ENCODE results near the gene TMEM151B.

Gene TMEM151B

GRCh38 chr6:44265007-44265721 is 5.1 kb upstream of the TMEM151B start, which contains the start of gene NFKBIE:
Gene NFKBIE (minus strand): TSS chr6:44265551. CDS start chr6:44265346, 205 bp downstream.
- DNase-seq (ENCODE audit: low read depth) = peak; percentile 90
- TF ChIP-seq CTCF (IDR thresholded peaks at IDR 0.05; ENCODE audit: low read depth, low read length) (peak; percentile 50), POLR2A (IDR thresholded peaks at IDR 0.05; ENCODE audit: extremely low read depth, insufficient read length) (peak; percentile 57)
- TF ChIP-seq, protein P1, sequence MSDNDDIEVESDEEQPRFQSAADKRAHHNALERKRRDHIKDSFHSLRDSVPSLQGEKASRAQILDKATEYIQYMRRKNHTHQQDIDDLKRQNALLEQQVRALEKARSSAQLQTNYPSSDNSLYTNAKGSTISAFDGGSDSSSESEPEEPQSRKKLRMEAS (IDR thresholded peaks at IDR 0.05; ENCODE audit: low read depth, low read length) = no peak

GRCh38 chr6:44265722-44266233 is 4.5 kb upstream of the TMEM151B start:
- no peak for TF ChIP-seq MYC (IDR thresholded peaks at IDR 0.05; ENCODE audit: low read depth, low read length)
- TF ChIP-seq, protein P1 (IDR thresholded peaks at IDR 0.05; ENCODE audit: low read depth, low read length) = no peak
- no peak for TF ChIP-seq POLR2A (IDR thresholded peaks at IDR 0.05; ENCODE audit: extremely low read depth, insufficient read length)
- TF ChIP-seq CTCF (IDR thresholded peaks at IDR 0.05; ENCODE audit: low read depth, low read length) = no peak
- peak overlapping the region; percentile 81 for H3K4me3 ChIP-seq (ENCODE audit: low read depth, low read length)
- DNase-seq (ENCODE audit: low read depth) = no peak

More at GRCh38 chr6:44265007-44265721, 5.1 kb upstream of the TMEM151B start, which contains the start of gene NFKBIE:
- H3K4me3 ChIP-seq (ENCODE audit: low read depth, low read length) = peak within 1 kb of the TSS; percentile 81

DNA sequence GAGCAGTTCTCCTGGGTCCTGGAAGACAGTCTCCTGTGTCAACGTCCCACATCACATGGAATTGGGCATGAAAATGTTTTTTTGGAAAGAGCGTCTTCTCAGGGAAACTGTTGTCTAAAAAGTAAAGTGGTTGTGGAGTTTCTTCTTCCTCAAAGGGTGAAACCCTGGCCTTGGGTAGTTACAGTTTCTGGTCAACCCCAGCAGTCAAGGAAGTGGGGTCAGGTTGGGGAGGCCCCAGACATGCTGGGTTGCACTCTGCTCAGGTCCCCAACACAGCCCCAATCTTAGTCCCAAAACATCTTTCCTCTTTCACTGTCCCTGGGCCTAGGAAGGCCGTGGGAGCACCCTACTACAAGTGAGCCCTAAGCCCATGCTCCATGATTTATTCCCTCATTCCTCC is 3.9 kb upstream of the TMEM151B start:
- TF ChIP-seq, protein P1 (IDR thresholded peaks at IDR 0.05; ENCODE audit: low read depth, low read length) = no peak
- TF ChIP-seq MYC (IDR thresholded peaks at IDR 0.05; ENCODE audit: low read depth, low read length) (no peak), CTCF (IDR thresholded peaks at IDR 0.05; ENCODE audit: low read depth, low read length) (no peak)
- no peak for DNase-seq (ENCODE audit: low read depth)
- no peak overlapping the region for H3K4me3 ChIP-seq (ENCODE audit: low read depth, low read length)

- TF ChIP-seq, protein P1 (IDR thresholded peaks at IDR 0.05; ENCODE audit: low read depth, low read length) = no peak
- TF ChIP-seq MYC (IDR thresholded peaks at IDR 0.05; ENCODE audit: low read depth, low read length) (no peak), CTCF (IDR thresholded peaks at IDR 0.05; ENCODE audit: low read depth, low read length) (no peak), POLR2A (IDR thresholded peaks at IDR 0.05; ENCODE audit: extremely low read depth, insufficient read length) (no peak)
- DNase-seq (ENCODE audit: low read depth) = no peak
- H3K4me3 ChIP-seq (ENCODE audit: low read depth, low read length) = no peak overlapping the region
Observed at GRCh38 chr6:44267252-44267651, 3.0 kb upstream of the TMEM151B start.

- TF ChIP-seq CTCF (IDR thresholded peaks at IDR 0.05; ENCODE audit: low read depth, low read length) (peak; percentile 92), POLR2A (IDR thresholded peaks at IDR 0.05; ENCODE audit: extremely low read depth, insufficient read length) (no peak), MYC (IDR thresholded peaks at IDR 0.05; ENCODE audit: low read depth, low read length) (no peak)
- TF ChIP-seq, protein P1 (IDR thresholded peaks at IDR 0.05; ENCODE audit: low read depth, low read length) = peak; percentile 45
- H3K4me3 ChIP-seq (ENCODE audit: low read depth, low read length) = no peak overlapping the region
- DNase-seq (ENCODE audit: low read depth) = peak; percentile 64
Observed at GRCh38 chr6:44268095-44268628, 2.1 kb upstream of the TMEM151B start.

All from NB4 (cell line).